ENCODE results near the gene EHMT2.

The EHMT2 gene

GRCh38 chr6:31836474-31837368 lies 60.8 kb downstream of the EHMT2 start:
- DNase-seq (ENCODE audit: low read depth in 1 of 2, low spot score in 1 of 2), result no peak
- no peaks in the 10 kb centered on the region for H3K27me3 ChIP-seq (ENCODE audit: insufficient read depth, poor library complexity, severe bottlenecking)
- peak; percentile 65 for TF ChIP-seq SPI1 (IDR thresholded peaks at IDR 0.05; ENCODE audit: borderline replicate concordance, low read depth)
- TF ChIP-seq GABPA (IDR thresholded peaks at IDR 0.05; ENCODE audit: low read depth), result no peak
- H3K27ac ChIP-seq (replicated peaks), result peak overlapping the region; percentile 97
- H3K4me3 ChIP-seq (replicated peaks; ENCODE audit: insufficient read depth, low read length), result peak overlapping the region; percentile 63

DNA sequence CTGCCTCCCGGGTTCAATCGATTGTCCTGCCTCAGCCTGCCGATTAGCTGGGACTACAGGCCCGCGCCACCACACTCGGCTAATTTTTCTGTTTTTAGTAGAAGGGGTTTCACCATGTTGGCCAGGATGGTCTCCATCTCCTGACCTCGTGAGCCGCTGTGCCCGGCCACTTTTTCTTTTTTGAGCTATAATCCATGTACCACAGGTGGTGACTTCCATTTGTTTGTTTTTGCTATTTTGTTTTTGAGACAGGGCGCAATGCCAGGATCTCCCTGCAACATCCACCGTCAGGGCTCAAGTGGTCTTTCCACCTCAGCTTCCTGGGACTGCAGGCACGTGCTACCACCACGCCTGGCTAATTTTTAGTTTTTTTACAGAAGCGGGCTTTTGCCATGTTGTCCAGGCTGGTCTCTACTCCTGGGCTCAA lies 61.4 kb downstream of the EHMT2 start:
- H3K4me3 ChIP-seq (replicated peaks; ENCODE audit: insufficient read depth, low read length), result peak overlapping the region; percentile 63
- H3K27ac ChIP-seq (replicated peaks), result peak overlapping the region; percentile 97
- no peaks in the 10 kb centered on the region for H3K27me3 ChIP-seq (ENCODE audit: insufficient read depth, poor library complexity, severe bottlenecking)
- TF ChIP-seq POLR2AphosphoS5 (IDR thresholded peaks at IDR 0.05; ENCODE audit: low read depth) (peak; percentile 66), SPI1 (IDR thresholded peaks at IDR 0.05; ENCODE audit: borderline replicate concordance, low read depth) (no peak)
- no peak for DNase-seq (ENCODE audit: low read depth in 1 of 2, low spot score in 1 of 2)

DNA sequence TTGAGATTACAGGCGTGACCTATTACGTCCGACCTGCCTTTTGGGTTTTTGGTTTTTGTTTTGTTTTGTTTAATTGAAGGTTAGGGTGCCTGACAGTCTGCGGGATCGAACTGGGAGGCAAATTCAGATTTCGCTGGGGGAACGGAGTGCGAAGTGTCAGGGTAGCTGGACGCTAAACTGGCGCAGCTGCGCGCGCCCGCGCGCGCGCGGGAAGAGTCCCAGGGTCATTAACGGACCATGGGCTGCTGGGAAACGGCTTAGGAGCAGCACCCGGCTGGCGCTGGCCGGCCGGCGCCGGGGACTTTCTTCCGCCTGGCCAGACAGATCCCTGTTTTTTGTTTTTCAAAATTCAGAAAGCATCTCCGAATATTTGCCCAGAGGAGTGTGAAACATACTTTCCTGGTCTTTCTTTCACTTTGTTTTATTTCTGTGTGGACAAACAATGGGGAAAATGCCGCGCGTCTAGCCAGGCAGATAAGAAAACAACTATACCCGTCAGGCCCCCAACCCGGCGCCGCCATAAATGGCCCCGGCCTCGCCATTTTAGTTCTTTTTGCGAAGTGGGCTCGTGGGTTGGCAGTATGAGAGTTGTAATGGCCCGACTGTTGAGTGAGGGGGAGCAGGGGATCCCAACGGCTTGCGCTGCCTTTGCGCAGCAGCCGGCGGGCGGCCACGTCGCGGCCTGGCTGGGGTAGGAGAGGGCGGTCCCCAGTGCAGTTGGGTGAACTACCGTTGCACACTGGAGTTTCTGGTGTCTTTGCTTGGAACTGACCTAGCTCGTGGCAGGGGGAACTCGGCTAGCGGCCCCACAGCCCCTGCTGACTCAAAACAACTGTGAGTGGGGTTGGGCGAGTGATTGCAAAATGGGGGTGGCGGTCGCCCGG lies 62.9 kb downstream of the EHMT2 start:
- DNase-seq (ENCODE audit: low read depth in 1 of 2, low spot score in 1 of 2), result peak; percentile 74 to 89
- Histone ChIP-seq H3K4me3 (replicated peaks; ENCODE audit: insufficient read depth, low read length) (peak overlapping the region; percentile 63), H3K27ac (replicated peaks) (peak overlapping the region; percentile 97), H3K27me3 (ENCODE audit: insufficient read depth, poor library complexity, severe bottlenecking) (no peaks in the 10 kb centered on the region)
- TF ChIP-seq, protein P1, sequence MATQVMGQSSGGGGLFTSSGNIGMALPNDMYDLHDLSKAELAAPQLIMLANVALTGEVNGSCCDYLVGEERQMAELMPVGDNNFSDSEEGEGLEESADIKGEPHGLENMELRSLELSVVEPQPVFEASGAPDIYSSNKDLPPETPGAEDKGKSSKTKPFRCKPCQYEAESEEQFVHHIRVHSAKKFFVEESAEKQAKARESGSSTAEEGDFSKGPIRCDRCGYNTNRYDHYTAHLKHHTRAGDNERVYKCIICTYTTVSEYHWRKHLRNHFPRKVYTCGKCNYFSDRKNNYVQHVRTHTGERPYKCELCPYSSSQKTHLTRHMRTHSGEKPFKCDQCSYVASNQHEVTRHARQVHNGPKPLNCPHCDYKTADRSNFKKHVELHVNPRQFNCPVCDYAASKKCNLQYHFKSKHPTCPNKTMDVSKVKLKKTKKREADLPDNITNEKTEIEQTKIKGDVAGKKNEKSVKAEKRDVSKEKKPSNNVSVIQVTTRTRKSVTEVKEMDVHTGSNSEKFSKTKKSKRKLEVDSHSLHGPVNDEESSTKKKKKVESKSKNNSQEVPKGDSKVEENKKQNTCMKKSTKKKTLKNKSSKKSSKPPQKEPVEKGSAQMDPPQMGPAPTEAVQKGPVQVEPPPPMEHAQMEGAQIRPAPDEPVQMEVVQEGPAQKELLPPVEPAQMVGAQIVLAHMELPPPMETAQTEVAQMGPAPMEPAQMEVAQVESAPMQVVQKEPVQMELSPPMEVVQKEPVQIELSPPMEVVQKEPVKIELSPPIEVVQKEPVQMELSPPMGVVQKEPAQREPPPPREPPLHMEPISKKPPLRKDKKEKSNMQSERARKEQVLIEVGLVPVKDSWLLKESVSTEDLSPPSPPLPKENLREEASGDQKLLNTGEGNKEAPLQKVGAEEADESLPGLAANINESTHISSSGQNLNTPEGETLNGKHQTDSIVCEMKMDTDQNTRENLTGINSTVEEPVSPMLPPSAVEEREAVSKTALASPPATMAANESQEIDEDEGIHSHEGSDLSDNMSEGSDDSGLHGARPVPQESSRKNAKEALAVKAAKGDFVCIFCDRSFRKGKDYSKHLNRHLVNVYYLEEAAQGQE (IDR thresholded peaks at IDR 0.05; ENCODE audit: insufficient replicate concordance, low read depth), result peak; percentile 74
- TF ChIP-seq, protein P2, sequence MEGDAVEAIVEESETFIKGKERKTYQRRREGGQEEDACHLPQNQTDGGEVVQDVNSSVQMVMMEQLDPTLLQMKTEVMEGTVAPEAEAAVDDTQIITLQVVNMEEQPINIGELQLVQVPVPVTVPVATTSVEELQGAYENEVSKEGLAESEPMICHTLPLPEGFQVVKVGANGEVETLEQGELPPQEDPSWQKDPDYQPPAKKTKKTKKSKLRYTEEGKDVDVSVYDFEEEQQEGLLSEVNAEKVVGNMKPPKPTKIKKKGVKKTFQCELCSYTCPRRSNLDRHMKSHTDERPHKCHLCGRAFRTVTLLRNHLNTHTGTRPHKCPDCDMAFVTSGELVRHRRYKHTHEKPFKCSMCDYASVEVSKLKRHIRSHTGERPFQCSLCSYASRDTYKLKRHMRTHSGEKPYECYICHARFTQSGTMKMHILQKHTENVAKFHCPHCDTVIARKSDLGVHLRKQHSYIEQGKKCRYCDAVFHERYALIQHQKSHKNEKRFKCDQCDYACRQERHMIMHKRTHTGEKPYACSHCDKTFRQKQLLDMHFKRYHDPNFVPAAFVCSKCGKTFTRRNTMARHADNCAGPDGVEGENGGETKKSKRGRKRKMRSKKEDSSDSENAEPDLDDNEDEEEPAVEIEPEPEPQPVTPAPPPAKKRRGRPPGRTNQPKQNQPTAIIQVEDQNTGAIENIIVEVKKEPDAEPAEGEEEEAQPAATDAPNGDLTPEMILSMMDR (IDR thresholded peaks at IDR 0.05; ENCODE audit: insufficient read depth, low read length), result no peak
- TF ChIP-seq POLR2AphosphoS5 (IDR thresholded peaks at IDR 0.05; ENCODE audit: low read depth), result peak; percentile 98

DNA sequence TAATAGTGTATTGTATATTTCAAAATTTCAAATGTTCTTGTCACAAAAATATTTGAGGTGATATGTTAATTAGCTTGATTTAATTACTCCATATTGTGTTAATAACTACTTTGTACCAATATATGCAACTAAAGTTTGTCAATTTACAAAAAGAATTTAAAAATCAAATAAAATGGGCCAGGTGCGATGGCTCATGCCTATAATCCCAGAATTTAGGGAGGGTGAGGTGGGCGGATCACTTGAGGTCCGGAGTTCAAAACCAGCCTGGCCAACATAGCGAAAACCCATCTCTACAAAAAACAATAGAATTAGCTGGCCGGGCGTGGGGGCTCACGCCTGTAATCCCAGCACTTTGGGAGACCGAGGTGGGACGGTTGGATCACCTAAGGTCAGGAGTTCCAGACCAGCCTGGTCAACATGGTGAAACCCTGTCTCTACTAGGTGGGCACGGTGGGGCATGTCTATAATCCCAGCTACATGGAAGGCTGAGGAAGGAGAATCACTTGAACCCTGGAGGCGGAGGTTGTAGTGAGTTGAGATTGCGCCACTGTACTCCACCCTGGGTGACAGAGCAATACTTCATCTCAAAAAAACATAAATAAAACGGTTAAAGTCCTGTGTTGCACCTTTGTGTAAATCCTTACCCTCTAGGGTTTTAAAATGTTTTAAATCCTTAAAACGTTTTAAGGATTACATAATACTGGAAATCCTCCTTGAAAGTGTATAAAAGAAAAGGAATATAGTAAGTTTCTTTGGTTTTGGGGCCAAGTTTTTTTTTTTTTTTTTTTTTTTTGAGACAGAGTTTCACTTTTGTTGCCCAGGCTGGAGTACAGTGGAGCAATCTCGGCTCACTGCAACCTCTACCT lies 65.9 kb downstream of the EHMT2 start:
- DNase-seq (ENCODE audit: low read depth in 1 of 2, low spot score in 1 of 2), result peak in 1 of 2 experiments; percentile 57
- H3K27me3 ChIP-seq (ENCODE audit: insufficient read depth, poor library complexity, severe bottlenecking), result no peaks in the 10 kb centered on the region
- no peak overlapping the region; the same call in 1 of the 2 replicates for H3K4me3 ChIP-seq (replicated peaks; ENCODE audit: insufficient read depth, low read length)
- TF ChIP-seq GABPA (IDR thresholded peaks at IDR 0.05; ENCODE audit: low read depth) (no peak), SPI1 (IDR thresholded peaks at IDR 0.05; ENCODE audit: borderline replicate concordance, low read depth) (no peak), POLR2AphosphoS5 (IDR thresholded peaks at IDR 0.05; ENCODE audit: low read depth) (no peak)
- TF ChIP-seq, protein P1 (IDR thresholded peaks at IDR 0.05; ENCODE audit: insufficient replicate concordance, low read depth), result no peak
- TF ChIP-seq, protein P2 (IDR thresholded peaks at IDR 0.05; ENCODE audit: insufficient read depth, low read length), result no peak
- peak overlapping the region; percentile 97 for H3K27ac ChIP-seq (replicated peaks)

Measured in HL-60 (cell line).